ENCODE measurements around the gene ZC3H7A. TPM values are rescaled to one million over a fixed set of nuclear protein-coding genes. Genes with fewer than 3 reads are reported as not detected.
A peak's percentile ranks its signal among the peaks of the same experiment; 100 is the strongest.

ZC3H7A gene
- total and polyA plus RNA-seq, 9 of the 15 experiments (the other 6 are each of a cell fraction or from before 2014, with no cell fraction given), result 19.8 to 49.1 (median 28.2) TPM

DNA sequence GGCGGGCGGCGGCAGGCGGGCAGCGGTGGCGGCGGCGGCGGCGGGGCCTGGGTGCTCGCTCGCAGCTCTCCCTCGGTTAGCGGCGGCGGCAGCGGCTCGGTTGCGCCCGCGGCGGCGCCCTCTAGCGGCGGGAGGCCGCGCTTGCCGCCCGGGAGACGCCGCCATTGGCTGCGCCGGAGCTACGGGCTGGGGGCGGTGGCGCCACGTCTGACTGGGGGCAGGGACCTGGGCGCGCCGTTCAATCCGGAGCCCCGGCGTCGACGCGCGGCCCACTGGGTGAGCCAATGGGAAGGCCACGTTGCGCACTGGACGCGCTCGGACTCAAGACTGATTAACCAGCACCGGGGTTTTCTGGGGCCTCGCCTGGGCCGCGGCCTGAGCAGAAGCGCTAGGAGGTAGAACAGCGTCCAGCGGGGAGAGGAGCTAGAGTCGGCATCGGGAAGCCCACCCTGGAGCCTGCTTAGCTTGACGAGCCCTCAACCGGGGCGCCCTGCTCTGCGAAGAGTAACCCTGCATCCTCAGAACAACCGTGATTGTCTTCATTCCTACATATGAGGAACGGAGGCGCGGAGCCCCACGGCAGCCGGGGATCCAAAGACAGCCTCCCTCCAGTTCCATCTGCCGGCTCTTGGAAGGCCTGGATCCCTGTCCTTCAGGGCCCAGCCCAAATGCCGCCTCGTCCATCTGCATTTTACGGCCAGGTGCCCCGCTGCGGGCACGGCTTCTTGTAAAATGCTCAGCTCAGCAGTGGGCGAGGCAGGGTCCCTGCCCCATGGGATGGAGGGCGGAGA lies at the start of gene ZC3H7A (continued):
- TF ChIP-seq, protein P1, sequence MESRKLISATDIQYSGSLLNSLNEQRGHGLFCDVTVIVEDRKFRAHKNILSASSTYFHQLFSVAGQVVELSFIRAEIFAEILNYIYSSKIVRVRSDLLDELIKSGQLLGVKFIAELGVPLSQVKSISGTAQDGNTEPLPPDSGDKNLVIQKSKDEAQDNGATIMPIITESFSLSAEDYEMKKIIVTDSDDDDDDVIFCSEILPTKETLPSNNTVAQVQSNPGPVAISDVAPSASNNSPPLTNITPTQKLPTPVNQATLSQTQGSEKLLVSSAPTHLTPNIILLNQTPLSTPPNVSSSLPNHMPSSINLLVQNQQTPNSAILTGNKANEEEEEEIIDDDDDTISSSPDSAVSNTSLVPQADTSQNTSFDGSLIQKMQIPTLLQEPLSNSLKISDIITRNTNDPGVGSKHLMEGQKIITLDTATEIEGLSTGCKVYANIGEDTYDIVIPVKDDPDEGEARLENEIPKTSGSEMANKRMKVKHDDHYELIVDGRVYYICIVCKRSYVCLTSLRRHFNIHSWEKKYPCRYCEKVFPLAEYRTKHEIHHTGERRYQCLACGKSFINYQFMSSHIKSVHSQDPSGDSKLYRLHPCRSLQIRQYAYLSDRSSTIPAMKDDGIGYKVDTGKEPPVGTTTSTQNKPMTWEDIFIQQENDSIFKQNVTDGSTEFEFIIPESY (CRISPR knock-in tag; IDR thresholded peaks at IDR 0.05), result no peak
- TF ChIP-seq NFE2L1 (tag; IDR thresholded peaks at IDR 0.05; ENCODE audit: borderline replicate concordance, low read depth) (no peak), SP2 (IDR thresholded peaks at IDR 0.05; ENCODE audit: extremely low read depth, low read depth, low read length, poor library complexity, severe bottlenecking) (peak; percentile 43), ZNF140 (CRISPR knock-in tag; IDR thresholded peaks at IDR 0.05) (no peak), PML (IDR thresholded peaks at IDR 0.05; ENCODE audit: low read length) (peak; percentile 50; the same call in 1 of the 2 replicates), HMGN3 (IDR thresholded peaks at IDR 0.05; ENCODE audit: borderline replicate concordance, extremely low read depth, insufficient read length, low read depth, low read length) (no peak), PURB (CRISPR knock-in tag; IDR thresholded peaks at IDR 0.05; ENCODE audit: low read depth) (no peak), SP1 (CRISPR knock-in tag; IDR thresholded peaks at IDR 0.05) (peak; percentile 72; the same call in 1 of the 2 replicates), SRF (CRISPR knock-in tag; IDR thresholded peaks at IDR 0.05) (peak in 1 of 2 experiments; percentile 21; a peak in 1 of 4 replicates), EP400 (IDR thresholded peaks at IDR 0.05) (peak; percentile 78), RAD51 (IDR thresholded peaks at IDR 0.05; ENCODE audit: borderline replicate concordance, low read depth) (no peak), ZNF197 (CRISPR knock-in tag; IDR thresholded peaks at IDR 0.05; ENCODE audit: low read depth) (peak; percentile 21; the same call in 1 of the 2 replicates), POLR2AphosphoS5 (IDR thresholded peaks at IDR 0.05; ENCODE audit: control insufficient read depth, insufficient read depth, low read depth, low read length) (peak; percentile 78), KAT8 (IDR thresholded peaks at IDR 0.05; ENCODE audit: low read depth) (no peak), RBM14 (IDR thresholded peaks at IDR 0.05; ENCODE audit: borderline replicate concordance, insufficient read depth, low read depth, low read length) (no peak)
- TF ChIP-seq, protein P2, sequence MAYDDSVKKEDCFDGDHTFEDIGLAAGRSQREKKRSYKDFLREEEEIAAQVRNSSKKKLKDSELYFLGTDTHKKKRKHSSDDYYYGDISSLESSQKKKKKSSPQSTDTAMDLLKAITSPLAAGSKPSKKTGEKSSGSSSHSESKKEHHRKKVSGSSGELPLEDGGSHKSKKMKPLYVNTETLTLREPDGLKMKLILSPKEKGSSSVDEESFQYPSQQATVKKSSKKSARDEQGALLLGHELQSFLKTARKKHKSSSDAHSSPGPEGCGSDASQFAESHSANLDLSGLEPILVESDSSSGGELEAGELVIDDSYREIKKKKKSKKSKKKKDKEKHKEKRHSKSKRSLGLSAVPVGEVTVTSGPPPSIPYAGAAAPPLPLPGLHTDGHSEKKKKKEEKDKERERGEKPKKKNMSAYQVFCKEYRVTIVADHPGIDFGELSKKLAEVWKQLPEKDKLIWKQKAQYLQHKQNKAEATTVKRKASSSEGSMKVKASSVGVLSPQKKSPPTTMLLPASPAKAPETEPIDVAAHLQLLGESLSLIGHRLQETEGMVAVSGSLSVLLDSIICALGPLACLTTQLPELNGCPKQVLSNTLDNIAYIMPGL (CRISPR knock-in tag; IDR thresholded peaks at IDR 0.05), result peak; percentile 80; the same call in 1 of the 2 replicates
- TF ChIP-seq, protein P3, sequence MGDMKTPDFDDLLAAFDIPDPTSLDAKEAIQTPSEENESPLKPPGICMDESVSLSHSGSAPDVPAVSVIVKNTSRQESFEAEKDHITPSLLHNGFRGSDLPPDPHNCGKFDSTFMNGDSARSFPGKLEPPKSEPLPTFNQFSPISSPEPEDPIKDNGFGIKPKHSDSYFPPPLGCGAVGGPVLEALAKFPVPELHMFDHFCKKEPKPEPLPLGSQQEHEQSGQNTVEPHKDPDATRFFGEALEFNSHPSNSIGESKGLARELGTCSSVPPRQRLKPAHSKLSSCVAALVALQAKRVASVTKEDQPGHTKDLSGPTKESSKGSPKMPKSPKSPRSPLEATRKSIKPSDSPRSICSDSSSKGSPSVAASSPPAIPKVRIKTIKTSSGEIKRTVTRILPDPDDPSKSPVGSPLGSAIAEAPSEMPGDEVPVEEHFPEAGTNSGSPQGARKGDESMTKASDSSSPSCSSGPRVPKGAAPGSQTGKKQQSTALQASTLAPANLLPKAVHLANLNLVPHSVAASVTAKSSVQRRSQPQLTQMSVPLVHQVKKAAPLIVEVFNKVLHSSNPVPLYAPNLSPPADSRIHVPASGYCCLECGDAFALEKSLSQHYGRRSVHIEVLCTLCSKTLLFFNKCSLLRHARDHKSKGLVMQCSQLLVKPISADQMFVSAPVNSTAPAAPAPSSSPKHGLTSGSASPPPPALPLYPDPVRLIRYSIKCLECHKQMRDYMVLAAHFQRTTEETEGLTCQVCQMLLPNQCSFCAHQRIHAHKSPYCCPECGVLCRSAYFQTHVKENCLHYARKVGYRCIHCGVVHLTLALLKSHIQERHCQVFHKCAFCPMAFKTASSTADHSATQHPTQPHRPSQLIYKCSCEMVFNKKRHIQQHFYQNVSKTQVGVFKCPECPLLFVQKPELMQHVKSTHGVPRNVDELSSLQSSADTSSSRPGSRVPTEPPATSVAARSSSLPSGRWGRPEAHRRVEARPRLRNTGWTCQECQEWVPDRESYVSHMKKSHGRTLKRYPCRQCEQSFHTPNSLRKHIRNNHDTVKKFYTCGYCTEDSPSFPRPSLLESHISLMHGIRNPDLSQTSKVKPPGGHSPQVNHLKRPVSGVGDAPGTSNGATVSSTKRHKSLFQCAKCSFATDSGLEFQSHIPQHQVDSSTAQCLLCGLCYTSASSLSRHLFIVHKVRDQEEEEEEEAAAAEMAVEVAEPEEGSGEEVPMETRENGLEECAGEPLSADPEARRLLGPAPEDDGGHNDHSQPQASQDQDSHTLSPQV (IDR thresholded peaks at IDR 0.05), result peak; percentile 46; the same call in 1 of the 2 replicates
